ENCODE data around the gene CNPY1.

The CNPY1 gene

DNA sequence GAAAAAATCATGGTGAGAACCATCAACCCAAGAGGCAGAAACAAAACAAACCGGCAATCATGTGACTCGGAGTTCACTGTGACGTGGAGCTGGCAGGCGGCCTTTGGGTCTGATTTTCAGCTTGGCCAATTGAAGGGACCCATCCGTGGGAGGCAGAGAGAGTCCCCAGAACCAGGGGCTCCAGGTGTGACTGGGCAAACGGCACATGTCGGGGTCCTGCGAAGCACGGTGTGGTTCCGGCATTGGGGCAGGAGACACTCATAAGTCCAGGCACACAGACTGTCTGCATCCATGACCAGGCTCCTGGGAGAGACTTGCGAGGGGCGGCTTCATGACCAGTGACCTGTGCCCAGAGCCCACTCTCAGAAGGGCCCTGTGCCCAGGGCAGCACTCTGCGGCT, 12.6 kb upstream of the CNPY1 start:
- DNase-seq, result no peak

GRCh38 chr7:155558351-155558750, 12.0 kb upstream of the CNPY1 start:
- no peak for DNase-seq

GRCh38 chr7:155557778-155558177, 11.4 kb upstream of the CNPY1 start:
- DNase-seq, result no peak

GRCh38 chr7:155556763-155557162, 10.4 kb upstream of the CNPY1 start:
- DNase-seq, result no peak

DNA sequence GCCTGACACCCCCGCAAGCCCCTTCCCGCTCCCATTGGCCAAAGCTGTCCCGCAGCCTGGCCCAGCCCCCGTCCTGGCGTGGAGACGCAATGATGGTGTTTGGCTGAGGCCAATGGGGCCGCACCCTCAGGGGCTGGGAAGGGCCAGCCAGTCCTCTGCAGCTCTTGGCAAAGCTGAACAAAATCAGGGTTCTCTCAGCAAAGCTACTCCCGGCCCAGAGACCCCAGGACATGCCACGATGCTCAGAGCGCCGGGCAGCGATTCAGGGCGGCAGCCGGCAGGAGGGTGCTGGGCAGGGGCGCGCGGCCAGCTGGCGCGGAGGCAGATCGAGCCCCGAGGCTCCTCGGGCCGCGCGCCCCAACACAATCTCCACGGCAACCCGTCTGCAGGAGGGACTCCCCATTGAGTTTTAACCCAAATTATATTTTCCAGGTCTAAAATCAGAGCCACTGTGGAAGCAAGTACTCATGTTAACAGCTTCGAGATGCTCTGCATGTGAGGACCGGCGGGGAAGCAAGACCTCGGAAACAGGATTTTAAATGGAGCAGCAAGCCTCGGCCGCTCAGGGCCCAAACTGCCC, 8.8 kb upstream of the CNPY1 start:
- DNase-seq, result no peak

DNA sequence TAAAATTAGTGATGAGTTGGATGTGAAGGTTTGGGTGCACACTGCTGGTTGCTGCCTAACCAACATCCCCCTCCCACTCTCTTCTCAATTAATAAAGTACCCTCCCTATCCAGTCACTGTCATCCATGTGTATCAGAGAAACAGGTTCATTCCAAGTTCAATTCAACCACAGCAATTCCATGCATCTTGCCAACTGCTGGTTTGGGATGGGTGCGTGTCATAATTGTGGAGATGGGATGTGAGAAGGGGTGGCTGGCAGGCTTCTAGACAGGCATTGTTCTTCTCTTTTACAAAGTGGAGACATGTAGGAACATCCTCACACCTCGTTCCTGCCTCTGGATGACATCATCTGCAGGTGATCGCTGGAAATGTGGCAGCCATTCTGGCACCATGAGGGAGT, 7.5 kb upstream of the CNPY1 start:
- no peak for DNase-seq

GRCh38 chr7:155551785-155552611, 5.6 kb upstream of the CNPY1 start:
- DNase-seq, result no peak

DNA sequence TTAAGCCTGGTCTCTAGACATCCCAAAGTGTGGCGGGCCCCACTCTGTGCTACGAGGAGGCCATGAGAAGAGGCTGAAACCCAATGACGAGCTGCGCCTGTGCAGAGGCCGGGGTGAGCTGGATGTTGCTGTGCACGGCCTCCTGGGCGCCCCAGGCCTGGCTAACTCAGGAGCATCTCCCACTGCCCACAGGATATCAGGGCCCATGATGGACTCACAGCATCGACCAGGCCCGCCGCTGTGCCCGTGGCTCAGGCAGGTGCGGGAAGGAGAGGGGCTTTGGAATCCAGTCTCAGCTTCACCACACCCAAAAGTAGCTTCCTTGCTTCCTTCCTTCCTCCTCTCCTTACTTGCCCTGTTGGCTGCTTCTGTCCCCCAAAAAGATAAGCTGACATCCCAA, 4.6 kb upstream of the CNPY1 start:
- no peak for DNase-seq

DNA sequence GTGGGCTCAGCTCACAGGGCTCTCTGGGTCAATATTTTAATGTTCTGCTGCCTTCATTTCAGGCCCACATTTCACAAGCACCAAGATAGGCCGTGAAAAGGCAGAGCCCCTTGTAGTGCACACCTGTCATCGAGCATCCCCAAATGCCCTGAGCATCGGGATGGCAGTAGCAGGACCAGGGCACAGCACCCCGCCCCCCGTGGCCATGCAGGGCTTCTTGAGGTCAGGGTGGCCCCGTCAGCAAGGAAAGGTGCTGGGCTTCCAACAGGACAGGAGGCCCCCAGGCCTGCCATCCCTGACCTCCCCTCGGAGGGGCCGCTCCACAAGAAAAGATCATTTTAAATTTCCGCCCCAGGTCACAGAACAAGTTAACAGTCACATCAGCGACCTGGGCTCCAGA, 2.9 kb upstream of the CNPY1 start:
- DNase-seq, result no peak

DNA sequence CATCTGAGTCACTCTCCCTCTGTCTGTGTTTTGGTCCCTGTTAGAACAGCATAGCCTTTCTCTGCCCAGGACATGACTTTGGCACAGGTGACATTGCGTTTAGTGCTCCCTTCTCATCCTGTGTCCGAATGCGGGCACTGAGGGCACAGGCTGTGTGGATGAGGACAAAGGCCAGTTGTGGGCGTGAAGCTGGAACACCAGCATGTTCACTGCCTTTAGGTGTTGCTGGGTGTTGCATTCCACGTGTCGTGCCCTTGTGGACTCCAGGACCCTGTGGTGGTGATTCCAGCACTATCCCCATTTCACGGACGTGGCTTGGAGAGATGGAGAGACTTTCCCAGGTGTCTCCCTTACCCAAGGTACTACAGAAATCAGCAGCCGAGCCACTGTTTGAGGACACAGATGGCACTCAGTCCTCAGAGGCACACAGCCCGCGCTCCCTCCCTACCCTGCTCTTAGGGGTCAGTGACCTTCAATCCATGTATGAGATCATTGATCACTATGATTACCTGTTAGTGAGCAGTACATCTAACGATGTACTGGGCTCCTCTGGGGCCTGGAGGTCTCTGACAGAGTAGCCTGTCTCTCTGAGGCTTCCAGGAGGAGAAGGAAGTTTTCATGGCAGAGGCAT, 917 bp upstream of the CNPY1 start:
- no peak for DNase-seq

DNA sequence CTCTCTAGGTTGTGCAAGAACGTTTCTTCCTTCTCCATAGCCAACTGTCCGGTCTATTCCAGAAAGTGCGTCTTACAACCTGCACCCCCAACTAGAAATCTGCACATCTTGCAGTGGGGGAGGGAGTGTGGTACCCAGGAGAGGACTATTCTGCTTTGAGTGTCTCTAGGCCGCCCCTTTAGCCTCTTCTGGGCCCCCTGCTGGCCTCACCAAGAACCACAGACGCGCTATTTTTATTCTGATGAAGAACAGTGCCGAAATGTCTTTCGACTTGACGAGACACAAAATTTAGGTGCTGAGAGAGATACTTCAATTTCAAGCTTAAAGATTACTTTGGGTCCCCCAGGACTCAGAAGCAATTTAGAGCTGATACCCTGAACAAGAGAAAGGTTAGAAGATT, 1.0 kb downstream of the CNPY1 start:
- DNase-seq, result no peak

- no peak for DNase-seq
Measured at GRCh38 chr7:155544485-155544884, 1.9 kb downstream of the CNPY1 start.

DNA sequence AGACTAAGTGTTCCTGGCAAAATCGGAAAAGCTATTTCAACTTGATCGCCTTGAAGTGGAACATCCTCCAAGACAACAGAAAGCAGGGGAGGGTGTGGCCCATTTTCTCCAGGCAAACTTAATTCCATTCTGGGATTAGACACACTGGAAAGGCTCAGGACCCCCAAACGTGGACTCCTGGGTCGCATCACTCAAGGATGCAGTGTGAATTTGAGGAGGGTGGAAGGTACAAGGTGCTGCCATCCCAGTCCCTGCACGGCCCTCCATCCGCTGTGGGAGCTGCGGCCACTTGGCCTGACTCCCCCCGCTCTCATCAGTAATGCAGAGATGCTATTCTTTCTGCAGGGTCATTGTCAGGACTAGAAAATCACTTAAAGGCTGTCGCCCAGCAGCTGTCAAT, 2.4 kb downstream of the CNPY1 start:
- DNase-seq, result no peak

DNA sequence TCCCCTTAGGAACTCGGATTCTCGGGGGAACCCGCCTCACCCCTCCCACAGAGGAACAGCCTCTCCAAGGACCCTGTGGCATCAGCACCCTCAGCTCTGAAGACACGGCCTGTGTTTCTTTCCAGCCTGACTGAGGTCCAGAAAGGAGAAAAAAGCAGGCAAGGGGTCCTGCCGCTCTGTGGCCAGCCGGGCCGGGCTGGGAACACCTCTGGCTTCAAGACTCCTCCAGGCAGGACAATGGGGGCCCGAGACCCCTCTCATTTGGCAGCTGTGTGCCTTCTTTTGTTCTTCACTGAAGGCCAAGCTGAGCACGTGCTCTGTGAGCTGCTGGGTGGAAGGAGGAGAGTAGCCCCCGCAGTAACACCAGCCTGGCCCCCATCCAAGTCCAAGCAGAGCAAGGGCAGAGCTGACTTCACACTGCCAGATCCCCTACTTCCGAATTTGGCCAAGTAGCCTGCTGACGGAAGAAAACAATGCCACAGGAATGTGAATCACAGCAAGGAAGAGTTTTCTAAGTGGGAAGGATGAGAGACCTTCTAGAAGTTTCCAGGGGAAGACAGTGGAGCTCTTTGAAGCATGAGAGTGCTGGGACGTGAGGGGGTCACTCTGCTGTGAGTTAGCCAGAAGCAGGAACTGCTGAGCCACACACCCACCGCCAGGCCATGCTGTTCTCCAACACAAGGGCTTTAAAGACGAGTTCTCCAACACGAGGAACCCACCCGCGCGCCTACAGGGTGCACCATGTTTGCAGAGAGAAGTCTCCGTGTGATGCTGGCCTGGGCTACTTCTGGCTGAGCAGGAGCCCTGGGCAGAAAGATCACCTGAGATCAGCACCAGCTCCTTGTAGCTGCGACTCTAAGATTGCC, 3.1 kb downstream of the CNPY1 start:
- DNase-seq, result peak; percentile 8

- DNase-seq, result no peak
Measured at GRCh38 chr7:155541986-155542675, 4.2 kb downstream of the CNPY1 start.

- no peak for DNase-seq
Measured at GRCh38 chr7:155540553-155540952, 5.8 kb downstream of the CNPY1 start.

DNA sequence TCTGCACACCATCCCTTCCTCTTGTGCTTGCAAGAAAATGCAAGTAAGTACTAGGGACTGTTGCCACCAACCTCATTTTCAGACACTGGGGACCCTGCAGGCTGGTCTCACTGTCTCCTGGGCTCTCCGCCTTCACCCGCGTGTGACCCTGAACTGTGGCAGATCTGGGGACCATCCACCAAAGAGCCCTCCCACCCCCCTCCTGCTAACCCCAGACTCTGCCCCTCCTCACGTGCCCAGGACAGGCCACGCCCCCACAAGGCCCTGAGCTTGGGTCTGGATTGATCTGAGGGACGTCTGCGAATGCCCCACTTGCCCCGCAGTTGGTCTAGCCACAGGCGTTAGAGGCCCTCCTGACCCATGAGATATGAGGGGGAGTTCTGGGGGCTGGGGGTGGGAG, 8.1 kb downstream of the CNPY1 start:
- no peak for DNase-seq

GRCh38 chr7:155536451-155536850, 9.9 kb downstream of the CNPY1 start:
- no peak for DNase-seq

DNA sequence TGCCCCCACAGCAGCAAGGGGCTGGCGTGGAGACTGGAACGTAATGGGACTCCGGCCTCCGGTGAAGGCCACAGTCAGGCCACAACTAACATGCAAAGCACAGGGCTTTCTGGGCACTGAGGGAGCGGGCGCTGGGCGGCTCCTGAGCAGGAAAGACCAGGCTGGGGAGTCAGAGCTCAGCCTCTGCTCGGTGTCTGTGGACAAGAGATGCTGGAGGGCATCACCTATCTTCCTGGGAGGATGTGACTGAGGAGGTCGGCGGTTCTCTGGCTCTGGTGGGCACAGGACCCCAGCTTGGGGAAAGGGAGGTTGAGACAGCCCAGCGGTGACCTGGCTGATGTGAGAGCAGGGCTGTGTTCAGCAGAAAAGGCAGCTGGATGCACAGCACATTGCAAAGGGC, 11.7 kb downstream of the CNPY1 start:
- no peak for DNase-seq

- DNase-seq, result no peak
Measured at GRCh38 chr7:155533827-155534690, 12.3 kb downstream of the CNPY1 start.

- no peak for DNase-seq
Measured at GRCh38 chr7:155533120-155533826, 13.1 kb downstream of the CNPY1 start.

Data from fibroblast of skin of abdomen (primary cell).